Measurements from ENCODE around the gene TRIM40. TPM values are rescaled to one million over a fixed set of nuclear protein-coding genes. Genes with fewer than 3 reads are reported as not detected.
A peak's percentile ranks its signal among the peaks of the same experiment; 100 is the strongest.

Gene TRIM40
- total and polyA plus RNA-seq, 2 of the 13 experiments (the other 11 are each of a cell fraction or from before 2014, with no cell fraction given), result 0.58 TPM; not detected in 1

GRCh38 chr6:30185846-30186484 is 50.0 kb downstream of the TRIM40 start:
- no peak overlapping the region for H3K4me2 ChIP-seq (ENCODE audit: low read depth, low read length)
- ATAC-seq (peak; percentile 20), DNase-seq (ENCODE audit: low spot score) (no peak), FAIRE-seq (no peak)
- H3K4me1 ChIP-seq (ENCODE audit: insufficient read depth, low read length), result peaks cover 5% of the 10 kb centered on the region; the same call in 1 of the 2 replicates
- no peaks in the 10 kb centered on the region for H3K9me3 ChIP-seq (ENCODE audit: low read length)
- in situ Hi-C loops (cut with HindIII; ENCODE audit: extremely low pct_ligation_motif_present, low pct_unique_long_range_greater_than_20kb), result no loop called here
- intact Hi-C loops (cut with micrococcal nuclease; ENCODE audit: unreplicated experiment), result no loop called here
- no peak for TF ChIP-seq MTA1 (CRISPR knock-in tag; IDR thresholded peaks at IDR 0.05; ENCODE audit: borderline replicate concordance)
- TF ChIP-seq AGO2 (optimal IDR thresholded peaks at IDR 0.05; ENCODE audit: low read depth, low read length), result peak; percentile 84
- TF ChIP-seq RBM22 (optimal IDR thresholded peaks at IDR 0.05; ENCODE audit: low read length), result peak; percentile 40
- TF ChIP-seq ZNF687 (CRISPR knock-in tag; IDR thresholded peaks at IDR 0.05), result peak; percentile 21; the same call in 1 of the 2 replicates
- TF ChIP-seq CTCF (CRISPR knock-in tag; IDR thresholded peaks at IDR 0.05), result 0 out of 2 replicates have a peak, but pooled peaks have one; percentile 12
- ChIA-PET CTCF (ENCODE audit: low intra/inter-chr PET ratio, low total read pairs) (no interaction called here), POLR2A (interaction anchor here (1.4 kb wide), 1 partner anchor 21 kb away, joined by 3 read pairs; no protein-coding TSS in a partner anchor)
- H2AFZ ChIP-seq (ENCODE audit: low read length), result no peak overlapping the region
- H3K4me3 ChIP-seq (replicated peaks in 1 of 3; ENCODE audit: insufficient read depth in 1 of 3, low read depth in 2 of 3, low read length in 3 of 3), result no peak overlapping the region
- peaks cover 24 to 54% of the 10 kb centered on the region in 2 experiments for H3K36me3 ChIP-seq (replicated peaks in 1 of 2; ENCODE audit: control insufficient read depth in 1 of 2, insufficient read depth in 2 of 2, low read length in 2 of 2)
- no peaks in the 10 kb centered on the region for H3K27me3 ChIP-seq (ENCODE audit: control insufficient read depth in 1 of 2, insufficient read depth in 2 of 2, low read length in 2 of 2)
- H3K9ac ChIP-seq (ENCODE audit: insufficient read depth, low read depth, low read length), result no peak overlapping the region
- no peaks in the 10 kb centered on the region for H3K79me2 ChIP-seq (ENCODE audit: insufficient read depth, low read length)
- TSS peak; percentile 67 for BruUV-seq (replicated peaks)
- H4K20me1 ChIP-seq (ENCODE audit: insufficient read depth, low read length), result no peaks in the 10 kb centered on the region
- no peak overlapping the region for H3K27ac ChIP-seq (ENCODE audit: extremely low read length, insufficient read depth, low read length)
- 93% methylated on average over 17 of the region's 20 CpGs for WGBS (ENCODE audit: low lambda C conversion rate)

Data from HepG2 (cell line).